Omental fat pad (tissue), 4 donors: ENCODE data around the gene RBBP8NL. TPM values are rescaled to one million over a fixed set of nuclear protein-coding genes. Genes with fewer than 3 reads are reported as not detected.

Experiments
- ATAC-seq: fragments of 150-250 bp; one replicate; pipeline ENCODE4 v1.9.1; 2016; ENCODE audit warnings: mild to moderate bottlenecking, moderate library complexity; ENCODE audit not compliant: low FRiP score
- DNase-seq: peaks from one replicate; pipeline ENCODE4 v3.0.0-alpha.2; 2019; ENCODE audit warnings: low spot score
- total RNA-seq, 4 donors: library from RNA; depleted of rRNA; stranded (reverse); fragments of >200 nt; gene quantifications; one replicate each; pipeline ENCODE4 v1.1.0, GENCODE V29; 2016
- TF ChIP-seq, protein P1 (sequence below), 3 donors: fragments of 450-650 bp; IDR thresholded peaks; one replicate each; pipeline ENCODE4 v1.5.1; 2016 to 2017; ENCODE audit warnings: antibody characterized with exemption in 3 of 3, mild to moderate bottlenecking in 3 of 3, moderate library complexity in 2 of 3

Gene RBBP8NL
- total RNA-seq, 4 donors from 2014 or later: not detected

DNA sequence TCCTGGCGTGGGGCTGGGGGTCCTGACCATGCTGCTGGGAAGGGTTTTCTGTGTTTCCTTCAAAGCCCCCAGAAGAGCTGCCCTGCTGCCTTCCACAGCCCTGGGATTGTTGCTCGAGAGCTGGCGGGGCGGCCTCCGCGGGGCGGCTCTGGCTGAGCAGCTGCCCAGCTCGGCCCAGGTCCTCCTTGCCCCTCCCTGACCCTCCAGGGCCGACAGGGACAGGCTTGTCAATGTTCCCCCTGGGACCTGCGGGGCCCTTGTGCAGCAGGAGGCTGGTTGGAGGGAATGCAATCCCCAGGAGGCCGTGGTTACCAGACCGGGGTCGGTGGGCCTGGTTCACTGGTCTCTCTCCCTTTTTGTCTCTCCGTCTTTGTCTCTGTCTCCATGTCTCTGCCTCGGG, 28.6 kb upstream of the RBBP8NL start:
- DNase-seq (no peak), ATAC-seq (no peak)
- TF ChIP-seq, protein P1, sequence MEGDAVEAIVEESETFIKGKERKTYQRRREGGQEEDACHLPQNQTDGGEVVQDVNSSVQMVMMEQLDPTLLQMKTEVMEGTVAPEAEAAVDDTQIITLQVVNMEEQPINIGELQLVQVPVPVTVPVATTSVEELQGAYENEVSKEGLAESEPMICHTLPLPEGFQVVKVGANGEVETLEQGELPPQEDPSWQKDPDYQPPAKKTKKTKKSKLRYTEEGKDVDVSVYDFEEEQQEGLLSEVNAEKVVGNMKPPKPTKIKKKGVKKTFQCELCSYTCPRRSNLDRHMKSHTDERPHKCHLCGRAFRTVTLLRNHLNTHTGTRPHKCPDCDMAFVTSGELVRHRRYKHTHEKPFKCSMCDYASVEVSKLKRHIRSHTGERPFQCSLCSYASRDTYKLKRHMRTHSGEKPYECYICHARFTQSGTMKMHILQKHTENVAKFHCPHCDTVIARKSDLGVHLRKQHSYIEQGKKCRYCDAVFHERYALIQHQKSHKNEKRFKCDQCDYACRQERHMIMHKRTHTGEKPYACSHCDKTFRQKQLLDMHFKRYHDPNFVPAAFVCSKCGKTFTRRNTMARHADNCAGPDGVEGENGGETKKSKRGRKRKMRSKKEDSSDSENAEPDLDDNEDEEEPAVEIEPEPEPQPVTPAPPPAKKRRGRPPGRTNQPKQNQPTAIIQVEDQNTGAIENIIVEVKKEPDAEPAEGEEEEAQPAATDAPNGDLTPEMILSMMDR (IDR thresholded peaks at IDR 0.05): no peak

DNA sequence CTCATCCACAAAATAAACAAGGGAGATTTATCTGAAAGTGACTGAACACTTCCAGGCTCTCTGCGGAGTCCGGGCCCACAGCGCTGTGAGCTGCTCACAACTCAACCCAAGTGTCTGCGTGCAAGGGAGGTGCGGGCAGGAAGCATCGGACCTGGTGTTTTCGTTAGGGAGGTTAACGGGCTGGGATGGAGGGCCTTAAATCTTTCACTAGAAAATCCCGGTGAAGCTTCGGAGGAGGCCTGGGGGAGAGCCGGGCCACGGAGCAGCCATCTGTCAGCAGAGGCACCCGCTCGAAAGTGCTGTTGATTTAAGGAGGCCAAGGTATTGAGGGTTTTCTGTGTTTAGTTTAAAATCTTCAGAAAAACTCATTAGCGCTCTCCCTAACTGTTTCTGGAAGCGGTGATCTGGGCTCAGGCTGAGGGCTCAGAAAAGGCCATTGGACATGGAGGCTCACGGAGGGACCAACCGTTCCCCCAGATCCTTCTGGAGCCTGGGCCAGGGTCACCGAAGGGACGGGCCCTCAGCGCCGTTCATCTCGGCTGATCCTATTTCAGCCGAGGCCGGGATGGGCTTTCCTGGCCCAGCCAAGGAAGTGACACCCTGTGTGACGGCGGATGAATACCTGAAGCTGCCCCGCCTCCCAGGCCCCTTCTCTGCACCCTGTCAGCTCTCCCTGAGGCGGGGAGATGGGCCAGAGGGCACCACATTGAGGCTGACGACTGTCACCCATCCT, 27.7 kb upstream of the RBBP8NL start:
- DNase-seq (no peak), ATAC-seq (no peak)
- TF ChIP-seq, protein P1 (IDR thresholded peaks at IDR 0.05): no peak

DNA sequence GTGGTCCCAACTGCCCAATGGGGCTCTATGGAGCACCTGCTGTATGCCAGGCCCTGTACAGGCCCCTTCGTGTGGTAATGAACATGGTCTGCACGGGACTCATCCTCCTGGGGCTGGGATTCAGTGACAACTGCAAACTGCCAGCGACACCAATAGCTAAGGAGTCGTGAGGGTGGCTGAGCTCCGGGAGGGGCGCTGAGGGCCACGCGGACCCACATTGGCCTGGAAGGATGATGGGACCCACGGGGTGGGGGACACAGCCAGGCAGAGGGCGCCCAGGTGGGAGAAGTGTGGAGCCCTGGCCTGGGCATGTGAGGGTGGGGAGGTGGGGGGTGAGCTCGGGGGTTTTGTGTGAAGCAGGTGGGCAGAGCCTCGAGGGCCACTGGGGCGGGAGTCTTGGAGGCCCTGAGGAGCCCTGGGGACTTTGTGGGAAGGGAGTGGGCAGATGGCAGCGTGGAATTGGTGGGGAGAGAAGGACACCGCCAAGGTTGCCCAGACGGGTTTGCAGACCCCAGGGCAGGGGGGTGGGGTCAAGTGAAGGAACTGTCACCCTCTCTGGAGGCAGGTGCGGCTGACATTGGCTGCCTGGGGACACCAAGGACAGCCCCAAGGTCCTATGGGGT, 26.0 kb upstream of the RBBP8NL start:
- TF ChIP-seq, protein P1 (IDR thresholded peaks at IDR 0.05): no peak
- no peak for DNase-seq
- no peak for ATAC-seq

DNA sequence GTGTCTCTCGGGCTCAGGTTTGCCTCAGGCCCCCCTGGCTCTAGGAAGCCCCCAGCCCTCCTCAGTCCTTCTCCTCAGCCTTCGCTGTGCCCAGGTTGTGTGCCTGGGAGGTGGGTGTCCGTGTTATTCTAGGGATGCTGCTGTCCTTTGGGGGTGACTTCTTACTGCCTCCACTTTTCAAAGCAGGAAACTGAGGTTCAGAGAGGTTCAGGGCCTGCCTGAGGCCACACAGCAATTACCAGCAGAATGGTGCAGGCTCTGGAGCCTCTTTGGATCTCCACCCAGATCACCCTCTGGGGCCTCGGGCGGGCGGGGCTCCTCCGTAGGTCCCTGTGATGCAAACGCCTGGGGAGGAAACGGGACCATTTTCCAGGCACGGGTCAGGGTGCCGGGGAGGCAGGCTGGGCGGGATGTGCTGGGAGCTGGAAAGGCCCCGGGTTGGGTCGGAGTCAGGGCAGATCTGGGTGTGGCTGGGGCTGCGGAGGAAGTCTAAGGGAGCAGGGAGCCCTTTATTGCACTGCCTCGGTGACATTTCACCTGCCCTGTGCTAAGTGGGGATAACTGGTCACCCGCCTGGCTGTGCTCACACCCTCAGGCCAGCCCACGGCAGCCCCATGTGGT, 25.2 kb upstream of the RBBP8NL start:
- DNase-seq (no peak), ATAC-seq (no peak)
- TF ChIP-seq, protein P1 (IDR thresholded peaks at IDR 0.05): no peak

- TF ChIP-seq, protein P1 (IDR thresholded peaks at IDR 0.05): no peak
- ATAC-seq: no peak
These were observed 24.6 kb upstream of the RBBP8NL start for GRCh38 chr20:62451970-62452369.

GRCh38 chr20:62451156-62451767, 23.9 kb upstream of the RBBP8NL start:
- TF ChIP-seq, protein P1 (IDR thresholded peaks at IDR 0.05): no peak
- ATAC-seq: no peak
- no peak for DNase-seq

More at GRCh38 chr20:62451970-62452369, 24.6 kb upstream of the RBBP8NL start:
- no peak for DNase-seq
